ENCODE data around the gene SDCCAG8.
"Not testable (repeated sequence)": the region's sequence is repeated elsewhere in the genome, so short reads cannot be mapped to it uniquely, and the experiment has no call there.

Gene SDCCAG8

DNA sequence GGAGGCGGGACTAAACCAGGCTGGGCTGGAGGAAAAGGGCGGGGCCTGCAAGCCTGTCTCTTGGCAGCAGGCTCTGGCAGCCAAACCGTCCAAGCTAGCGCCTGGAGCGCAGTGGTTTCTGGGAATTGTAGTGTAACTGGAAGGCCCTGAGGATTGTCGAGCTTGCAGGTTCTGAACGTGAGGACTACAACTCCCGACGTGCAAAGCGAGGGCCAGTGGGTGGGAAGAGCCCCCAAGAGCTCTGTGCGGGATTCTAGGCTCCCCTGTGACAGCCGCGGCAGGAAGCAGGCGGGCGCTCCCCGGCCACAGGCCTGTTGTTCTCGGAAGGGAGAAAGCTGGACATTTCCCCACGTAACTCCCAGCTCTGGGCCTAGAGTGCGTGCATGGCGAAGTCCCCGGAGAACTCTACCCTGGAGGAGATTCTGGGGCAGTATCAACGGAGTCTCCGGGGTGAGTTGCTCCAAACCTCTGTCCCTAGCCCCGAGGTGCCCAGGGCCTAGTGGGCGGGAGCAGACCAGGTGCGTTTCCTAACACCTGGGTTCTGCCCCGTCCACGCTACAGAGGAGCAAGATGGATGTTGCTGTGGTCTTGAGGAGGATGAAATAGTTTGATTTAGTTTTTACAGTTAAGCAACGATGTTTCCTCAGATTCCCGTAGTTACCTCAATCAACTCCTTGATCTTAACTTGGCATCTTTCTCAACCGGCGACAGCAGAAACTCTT is at the start of gene SDCCAG8:
Gene SDCCAG8 (plus strand): TSS at position 251 of the 722 bp plus-strand sequence. CDS start 133 bp downstream, at position 384.
- peak; percentile 95 for DNase-seq (ENCODE audit: insufficient read length, low spot score)
- FAIRE-seq: peak; percentile 90

DNA sequence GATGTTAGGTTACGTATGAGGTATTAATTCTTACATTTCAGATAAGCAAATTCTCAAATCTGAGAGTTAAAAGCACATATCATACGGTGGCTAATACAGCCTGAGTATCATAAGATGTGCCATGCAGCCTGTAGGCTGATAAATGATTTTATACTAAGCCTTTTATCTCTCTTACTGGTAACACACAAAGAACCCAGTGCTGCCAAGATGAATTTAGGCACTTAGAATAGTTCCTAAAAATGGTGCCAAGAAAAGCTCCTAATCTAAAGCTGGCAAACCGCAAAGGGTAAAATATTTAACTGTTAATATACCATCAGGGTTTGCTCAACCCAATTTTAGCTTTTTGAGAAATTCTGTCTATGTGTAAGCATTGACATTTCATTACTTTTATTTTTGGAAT is 43.9 kb upstream of the SDCCAG8 start:
- FAIRE-seq; DNase-seq (ENCODE audit: insufficient read length, low spot score): not testable (repeated sequence)

DNA sequence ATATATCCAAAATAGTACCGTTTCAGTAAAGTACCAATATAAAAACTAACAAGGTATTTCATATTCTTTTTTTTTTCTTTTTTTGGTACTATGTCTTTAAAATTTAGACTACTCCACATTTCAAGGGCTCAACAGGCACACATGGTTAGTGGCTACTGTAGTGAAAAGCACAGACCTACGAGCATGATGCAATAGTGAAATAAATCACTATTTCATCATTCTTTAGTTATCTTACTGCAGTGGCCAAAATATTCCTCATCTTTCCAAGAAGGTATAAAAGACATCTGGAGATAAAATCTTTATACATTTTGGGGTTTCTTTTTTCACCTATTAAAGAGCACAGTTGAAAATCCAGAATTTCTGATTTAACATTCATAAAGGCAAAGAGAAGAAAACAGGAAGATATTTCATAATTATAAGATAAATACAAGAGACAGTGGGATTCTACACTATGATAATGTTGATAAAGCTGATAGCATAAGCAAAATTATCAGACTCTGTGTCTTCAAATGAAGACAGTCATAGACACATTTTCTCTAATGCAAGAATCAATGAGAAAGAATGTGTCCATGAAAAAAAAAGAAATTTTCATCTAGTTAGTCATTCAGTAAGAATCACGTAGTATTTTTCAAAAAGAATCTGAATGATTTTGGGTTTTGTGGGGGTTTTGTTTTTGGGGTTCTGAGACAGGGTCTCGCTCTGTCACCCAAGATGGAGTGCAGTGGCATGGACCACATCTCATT is 42.6 kb upstream of the SDCCAG8 start:
- no peak for FAIRE-seq
- no peak for DNase-seq (ENCODE audit: insufficient read length, low spot score)

DNA sequence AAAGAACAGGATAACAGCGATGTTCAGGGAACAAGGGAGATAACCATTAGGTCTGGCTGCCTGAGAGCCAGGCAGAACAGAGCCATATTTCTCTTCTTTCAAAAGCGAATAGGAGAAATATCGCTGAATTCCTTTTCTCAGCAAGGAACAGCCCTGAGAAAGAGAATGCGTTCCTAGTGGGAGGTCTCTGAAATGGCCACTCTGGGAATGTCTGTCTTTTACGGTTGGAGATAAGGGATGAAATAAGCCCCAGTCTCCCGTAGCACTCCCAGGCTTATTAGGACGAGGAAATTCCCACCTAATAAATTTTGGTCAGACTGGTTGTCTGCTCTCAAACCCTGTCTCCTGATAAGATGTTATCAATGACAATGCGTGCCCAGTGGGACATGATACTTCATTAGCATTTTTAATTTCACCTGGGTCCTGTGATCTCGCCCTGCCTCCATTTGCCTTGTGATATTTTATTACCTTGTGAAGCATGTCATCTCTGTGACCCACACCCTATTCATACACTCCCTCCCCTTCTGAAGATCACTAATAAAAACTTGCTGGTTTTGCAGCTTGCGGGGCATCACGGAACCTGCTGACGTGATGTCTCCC is 40.5 kb upstream of the SDCCAG8 start:
- not testable (repeated sequence) for DNase-seq (ENCODE audit: insufficient read length, low spot score); FAIRE-seq

DNA sequence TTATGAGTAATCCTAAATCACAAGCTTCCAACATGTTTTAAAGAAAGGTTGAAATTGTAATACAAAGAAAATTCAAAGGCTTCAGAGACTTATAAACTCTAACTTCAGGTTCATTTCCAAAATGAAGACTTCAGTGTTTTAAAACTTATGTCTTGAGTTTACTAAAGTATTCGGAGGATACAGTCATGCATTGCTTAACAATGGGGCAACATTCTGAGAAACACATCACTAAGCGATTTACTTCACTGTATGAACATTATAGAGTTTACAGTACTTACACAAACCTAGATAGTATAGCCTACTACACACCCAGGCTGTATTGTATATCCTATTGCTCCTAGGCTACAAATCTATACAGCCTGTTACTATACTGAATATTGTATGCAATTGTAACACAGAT is 39.1 kb upstream of the SDCCAG8 start:
- FAIRE-seq: no peak
- no peak for DNase-seq (ENCODE audit: insufficient read length, low spot score)

DNA sequence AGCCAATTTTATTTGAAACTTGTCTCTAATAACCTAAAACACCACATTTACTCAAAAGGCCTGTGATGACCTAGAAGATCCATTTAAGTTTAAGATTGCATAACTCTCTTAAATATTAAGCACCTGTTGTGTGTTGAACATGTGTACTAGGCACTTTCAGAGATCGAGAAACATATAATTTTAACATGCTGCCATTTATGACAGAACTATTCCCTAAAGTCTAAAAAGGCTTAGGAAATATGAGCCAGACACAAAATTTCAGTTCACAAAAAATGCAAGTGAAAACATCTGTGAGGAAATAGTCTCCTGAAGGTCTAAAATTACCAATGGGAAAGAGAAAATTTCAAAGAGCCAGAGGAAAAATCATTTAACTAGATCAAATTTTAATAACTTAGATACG is 38.5 kb upstream of the SDCCAG8 start:
- no peak for DNase-seq (ENCODE audit: insufficient read length, low spot score)
- FAIRE-seq: no peak

DNA sequence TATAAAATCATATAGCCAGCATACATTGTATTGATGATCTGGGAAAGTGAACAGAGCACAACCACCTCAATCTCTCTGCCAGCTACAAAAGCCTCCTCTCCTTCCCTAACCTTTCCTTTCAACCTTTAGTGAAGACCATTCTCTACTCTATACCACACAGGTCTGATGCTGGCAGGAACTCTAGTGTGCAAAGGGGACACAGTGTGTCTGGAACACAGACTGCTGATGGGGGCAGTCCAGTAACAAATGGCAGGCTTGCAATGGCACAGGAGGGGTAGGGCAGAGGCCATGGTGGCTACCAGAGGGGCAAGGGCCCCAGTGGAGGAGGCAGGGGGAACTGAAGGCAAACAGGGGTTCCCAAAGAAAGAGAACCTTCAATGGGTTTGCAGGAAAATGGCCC is 37.8 kb upstream of the SDCCAG8 start:
- FAIRE-seq: no peak
- DNase-seq (ENCODE audit: insufficient read length, low spot score): no peak

DNA sequence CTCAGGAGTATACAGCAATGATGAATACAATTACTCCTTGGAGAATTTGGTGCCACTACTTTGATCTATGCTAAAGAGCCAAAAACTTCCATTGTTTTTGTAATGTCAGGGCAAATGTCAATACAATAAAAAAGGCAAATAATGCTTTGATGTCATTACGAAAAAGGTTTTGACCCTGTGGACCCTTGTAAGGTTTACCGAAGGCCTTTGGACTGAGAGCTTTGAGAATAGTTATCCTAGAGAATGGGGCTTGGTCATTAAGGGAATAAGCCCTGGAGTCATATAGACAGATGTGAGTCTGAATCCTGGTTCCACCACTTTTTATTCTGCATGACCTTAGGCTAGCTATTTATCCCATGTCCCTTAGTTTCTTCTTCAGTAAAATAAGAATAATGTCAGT is 28.2 kb upstream of the SDCCAG8 start:
- FAIRE-seq (no peak), DNase-seq (ENCODE audit: insufficient read length, low spot score) (no peak)

DNA sequence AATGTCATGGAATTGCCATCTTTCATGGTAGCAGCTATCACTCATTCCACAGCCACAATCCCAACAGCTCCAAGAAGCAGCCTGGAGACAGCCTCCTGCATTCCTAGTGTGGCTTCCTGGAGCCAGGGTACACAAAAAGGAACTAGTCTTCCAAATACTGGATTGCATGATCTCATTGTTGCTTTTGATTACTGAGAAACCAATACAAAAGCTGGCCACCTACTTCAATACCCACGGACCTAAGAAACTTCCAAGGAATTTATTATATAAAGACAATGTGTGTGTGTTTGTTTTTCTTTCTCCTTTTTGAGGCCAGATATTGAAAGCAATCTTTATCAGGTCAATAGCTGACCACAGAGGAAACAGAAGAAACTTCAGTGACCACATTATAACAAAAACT is 26.3 kb upstream of the SDCCAG8 start:
- no peak for FAIRE-seq

DNA sequence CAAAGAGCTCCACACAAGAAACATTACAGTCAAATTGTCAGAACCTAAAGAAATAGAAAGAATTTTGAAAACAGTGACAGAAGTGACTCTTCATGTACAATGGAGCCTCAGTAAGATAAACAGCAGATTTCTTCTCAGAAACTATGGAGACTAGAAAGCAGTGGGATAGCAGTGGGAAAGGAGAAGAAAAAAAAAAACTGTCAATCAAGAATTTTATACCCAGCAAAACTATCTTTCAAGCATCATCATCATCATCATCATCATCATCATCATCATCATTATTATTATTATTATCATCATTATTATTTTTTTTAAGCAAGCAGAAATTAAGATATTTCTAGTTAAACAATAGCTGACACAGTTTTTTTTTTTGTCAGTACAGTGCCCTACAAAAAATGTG is 24.9 kb upstream of the SDCCAG8 start:
- DNase-seq (ENCODE audit: insufficient read length, low spot score): no peak
- no peak for FAIRE-seq

More for the DNA sequence above, 26.3 kb upstream of the SDCCAG8 start:
- no peak for DNase-seq (ENCODE audit: insufficient read length, low spot score)

DNA sequence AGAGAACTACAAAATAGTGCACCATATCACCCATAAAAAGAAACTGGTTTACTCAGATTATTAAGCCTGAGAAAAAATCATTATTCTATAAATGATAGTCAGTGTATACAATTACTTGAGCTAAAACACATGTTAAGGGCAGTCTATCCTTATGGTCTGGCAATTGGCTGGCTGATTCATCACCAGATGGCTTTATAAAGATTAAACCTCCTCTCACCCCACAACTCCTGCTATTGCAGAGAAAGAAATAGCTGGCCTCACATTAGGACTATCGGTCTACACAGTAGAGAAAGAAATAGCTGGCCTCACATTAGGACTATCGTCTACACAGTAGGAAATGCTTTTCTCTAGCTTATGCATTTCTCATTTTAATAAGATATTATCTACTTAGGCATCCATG is 21.9 kb upstream of the SDCCAG8 start:
- DNase-seq (ENCODE audit: insufficient read length, low spot score): no peak
- FAIRE-seq: no peak

DNA sequence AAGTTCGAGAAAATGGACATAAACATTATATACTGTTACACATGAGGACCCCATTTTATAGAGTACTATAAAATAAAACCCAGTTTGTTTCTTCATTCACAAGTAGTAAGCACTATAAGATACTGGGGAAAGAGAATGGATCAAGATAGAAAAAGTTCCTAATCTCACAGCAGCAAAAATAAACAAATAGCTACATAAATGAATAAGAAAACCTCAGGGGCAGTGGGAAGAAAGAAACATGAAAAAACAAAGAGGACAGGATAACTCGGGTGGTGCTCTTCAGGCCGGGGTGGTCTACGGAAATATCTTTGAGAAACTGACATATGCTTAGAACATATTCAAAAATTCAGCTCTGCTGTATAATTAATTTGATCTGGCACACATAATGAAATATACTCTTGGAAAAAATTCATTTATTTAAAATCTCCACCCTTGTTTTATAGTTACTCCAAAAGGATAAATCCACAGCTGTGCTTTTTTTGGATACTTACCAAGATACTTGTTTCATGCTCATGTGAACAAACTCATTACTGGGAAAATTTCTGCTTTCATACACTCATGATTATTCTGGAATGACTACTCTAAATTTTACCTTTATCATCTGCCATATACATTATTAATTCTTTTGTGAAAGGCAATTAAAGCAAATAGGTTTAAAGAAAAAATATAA is 20.7 kb upstream of the SDCCAG8 start:
- DNase-seq (ENCODE audit: insufficient read length, low spot score) (no peak), FAIRE-seq (no peak)

DNA sequence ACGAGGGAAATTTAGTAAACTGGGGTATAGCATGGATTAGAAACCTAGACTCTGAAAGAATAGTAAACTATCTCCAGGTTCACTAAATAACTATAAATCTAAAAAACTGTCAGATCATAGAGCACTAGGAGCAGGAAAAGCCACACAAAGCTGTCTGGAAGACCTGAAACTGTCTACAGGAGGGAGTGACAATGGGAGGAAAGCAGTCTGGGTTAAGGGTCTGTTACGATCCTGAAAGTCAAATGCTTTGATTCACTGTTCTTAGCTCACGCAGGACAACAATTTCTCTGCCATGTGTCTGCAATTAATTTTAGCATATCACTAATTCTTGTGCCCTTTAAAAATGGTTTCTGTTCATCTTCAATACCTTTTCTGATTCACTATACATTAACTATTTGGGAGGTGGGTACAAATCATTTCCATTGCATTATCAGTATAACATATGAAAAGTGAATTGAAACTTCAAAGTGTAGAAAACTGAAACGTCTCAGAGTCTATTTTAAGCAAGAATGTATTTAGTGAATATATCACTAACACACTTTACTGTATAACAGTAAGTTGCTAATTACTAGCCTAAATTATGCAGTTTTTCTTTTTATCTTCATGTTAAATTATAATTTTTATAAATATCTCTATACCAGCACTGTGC is 19.1 kb upstream of the SDCCAG8 start:
- FAIRE-seq (no peak), DNase-seq (ENCODE audit: insufficient read length, low spot score) (no peak)

DNA sequence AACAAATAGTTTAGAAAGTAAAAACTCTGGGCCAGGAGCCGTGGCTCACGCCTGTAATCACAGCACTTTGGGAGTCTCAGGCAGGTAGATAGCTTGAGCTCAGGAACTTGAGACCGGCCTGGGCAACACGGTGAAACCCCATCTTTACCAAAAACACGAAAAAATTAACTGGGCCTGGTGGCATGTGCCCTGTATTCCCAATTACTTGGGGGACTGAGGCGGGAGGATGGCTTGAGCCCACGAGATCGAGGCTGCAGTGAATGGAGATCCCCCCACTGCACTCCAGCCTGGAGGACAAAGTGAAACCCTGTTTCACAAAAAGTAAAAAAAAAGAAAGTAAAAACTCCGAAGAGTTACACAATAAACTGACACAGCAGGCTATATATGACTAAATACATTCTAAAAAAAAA is 11.4 kb upstream of the SDCCAG8 start:
- no peak for DNase-seq (ENCODE audit: insufficient read length, low spot score)
- no peak for FAIRE-seq

DNA sequence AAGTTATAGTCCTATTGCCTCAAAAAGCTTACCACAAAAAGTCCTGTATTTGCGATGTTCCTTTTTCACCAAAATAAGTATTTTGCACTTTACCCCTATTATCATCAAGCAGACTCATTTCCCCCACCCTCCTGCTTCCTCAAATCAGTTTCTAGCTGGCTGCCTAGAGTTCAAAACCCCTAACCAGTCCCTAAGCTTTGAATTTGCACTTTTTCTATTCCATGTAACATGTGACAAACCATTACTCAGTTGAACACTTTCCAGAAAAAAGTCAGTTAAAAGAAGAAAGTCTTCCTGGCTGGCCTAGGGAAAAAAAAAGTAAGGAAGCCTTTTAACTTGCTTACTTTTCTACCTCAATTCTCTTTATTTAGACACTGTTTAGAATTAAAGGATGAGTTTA is 8.9 kb upstream of the SDCCAG8 start:
- DNase-seq (ENCODE audit: insufficient read length, low spot score): no peak
- no peak for FAIRE-seq

DNA sequence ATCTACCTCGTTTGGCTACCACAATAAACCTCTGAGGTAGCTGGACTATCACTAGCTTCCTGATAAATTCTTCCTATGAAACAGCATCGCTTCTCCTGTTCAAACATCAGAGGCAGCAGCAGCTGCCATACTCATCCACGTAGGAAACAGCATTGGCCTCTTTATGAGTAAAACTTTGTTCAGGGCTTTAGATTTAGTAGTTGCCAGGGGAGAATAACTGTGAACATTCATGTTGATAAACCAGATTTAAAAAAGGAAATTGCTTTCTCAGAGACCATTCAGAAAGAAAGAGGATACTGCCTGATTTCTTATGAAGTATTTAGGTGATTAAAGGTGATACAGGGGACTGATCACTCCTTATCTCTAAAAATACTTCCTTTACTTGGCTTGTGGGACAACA is 7.9 kb upstream of the SDCCAG8 start:
- FAIRE-seq (no peak), DNase-seq (ENCODE audit: insufficient read length, low spot score) (no peak)

DNA sequence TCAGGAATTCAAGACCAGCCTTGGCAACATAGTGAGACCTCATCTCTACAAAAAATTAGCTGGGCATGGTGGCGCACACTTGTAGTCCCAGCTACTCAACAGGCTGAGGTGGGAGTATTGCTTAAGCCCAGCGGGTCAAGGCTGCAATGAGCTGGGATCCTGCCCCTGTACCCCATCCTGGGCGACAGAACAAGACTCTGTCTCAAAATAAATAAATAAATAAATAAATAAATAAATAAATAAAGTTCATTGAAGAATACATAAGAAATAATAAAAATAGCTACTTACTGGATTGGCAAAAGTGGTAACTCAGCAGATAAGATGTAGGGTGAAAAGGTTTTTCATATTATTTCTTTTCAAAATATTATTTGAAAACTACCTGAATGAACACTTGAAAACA is 6.6 kb upstream of the SDCCAG8 start:
- FAIRE-seq: no peak
- DNase-seq (ENCODE audit: insufficient read length, low spot score): no peak

DNA sequence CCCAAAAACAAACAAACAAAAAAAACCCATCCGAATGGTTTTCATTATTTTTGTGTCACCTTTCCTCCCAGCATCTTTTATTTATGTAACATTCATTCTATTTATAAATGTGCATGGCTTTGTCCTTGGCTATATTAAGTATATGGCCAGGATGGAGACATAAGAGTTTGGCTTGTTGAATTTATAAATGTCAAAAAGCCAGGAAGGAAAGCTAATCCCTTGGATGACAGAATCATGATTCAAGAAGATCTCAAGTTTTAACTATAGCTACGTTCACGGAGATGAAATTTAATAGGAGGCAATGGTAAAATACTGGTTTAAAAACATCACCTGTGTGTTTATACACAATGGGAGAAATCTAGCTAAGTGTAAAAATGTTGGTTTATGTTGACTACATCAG is 5.7 kb upstream of the SDCCAG8 start:
- FAIRE-seq: no peak
- no peak for DNase-seq (ENCODE audit: insufficient read length, low spot score)

DNA sequence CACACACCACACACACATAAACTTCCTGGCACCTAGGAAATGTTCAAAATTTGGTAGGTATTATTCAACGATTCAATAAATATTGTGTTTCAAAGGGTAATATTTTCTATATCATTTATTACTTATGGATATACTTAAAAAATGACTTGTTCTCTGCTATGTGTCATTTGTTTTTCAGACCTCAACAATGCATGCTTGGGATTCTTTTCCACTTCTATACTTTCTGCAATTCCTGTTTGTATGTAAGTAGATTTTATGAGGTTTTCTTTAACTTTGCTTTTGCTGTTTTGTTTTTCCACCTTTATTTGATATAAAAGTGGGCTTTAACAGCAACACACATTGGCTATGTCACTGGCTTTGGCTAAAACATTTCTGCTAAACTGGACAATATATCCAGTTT is 4.3 kb upstream of the SDCCAG8 start:
- DNase-seq (ENCODE audit: insufficient read length, low spot score): no peak
- no peak for FAIRE-seq

DNA sequence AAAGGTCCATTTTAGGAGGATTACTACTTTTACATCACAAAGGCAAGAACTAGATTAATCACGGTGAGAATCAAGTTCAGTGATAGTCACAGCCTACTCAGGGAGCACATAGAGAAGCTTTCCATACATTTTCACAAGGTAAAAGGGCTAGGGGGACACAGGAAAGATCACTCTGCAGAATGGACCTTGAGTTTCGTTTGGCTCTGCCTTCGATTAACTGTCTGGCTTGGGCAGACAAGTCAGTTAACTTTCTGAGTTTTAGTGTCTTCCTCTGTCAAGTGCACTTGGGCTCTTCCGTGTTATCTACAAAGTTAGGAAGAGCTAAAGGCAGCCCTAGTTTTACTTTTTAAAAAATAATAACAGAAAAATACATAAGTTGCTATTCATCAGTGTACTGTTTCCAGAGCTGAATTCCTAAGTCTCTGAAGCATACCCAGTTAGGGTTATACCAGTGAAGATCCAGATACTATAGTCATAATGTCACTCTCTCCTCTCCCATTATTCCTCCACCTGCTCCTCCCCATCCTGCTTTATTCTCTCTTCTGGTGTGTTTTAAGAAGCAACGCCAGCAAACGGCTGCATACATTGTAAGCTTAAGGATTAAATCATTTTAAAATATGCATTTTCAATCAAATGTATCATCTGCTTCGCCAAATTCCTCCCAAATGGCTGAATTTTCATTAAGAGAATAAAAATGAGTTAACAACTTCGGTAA is 2.5 kb upstream of the SDCCAG8 start:
- FAIRE-seq: no peak

More for the DNA sequence above, 2.5 kb upstream of the SDCCAG8 start:
- no peak for DNase-seq (ENCODE audit: insufficient read length, low spot score)
